ENCODE results near the gene RPL14. TPM values are rescaled to one million over a fixed set of nuclear protein-coding genes. Genes with fewer than 3 reads are reported as not detected.

Gene RPL14
- polyA plus RNA-seq: 1,600 TPM
- long read RNA-seq, donor 1, full-length matches to known transcripts: 586 of 835 reads
- long read RNA-seq, donor 1, partial matches to known transcripts: 237 of 835 reads
- long read RNA-seq, donor 1, other reads (novel, unspliced or antisense): 12 of 835 reads
- long read RNA-seq, donor 2, full-length matches to known transcripts: 1,168 of 1,573 reads
- long read RNA-seq, donor 2, partial matches to known transcripts: 400 of 1,573 reads
- long read RNA-seq, donor 2, other reads (novel, unspliced or antisense): 5 of 1,573 reads
- long read RNA-seq, donor 3: 0 reads
- long read RNA-seq, donor 4, full-length matches to known transcripts: 139 of 139 reads
- long read RNA-seq, donor 4, partial matches to known transcripts: 0 of 139 reads
- long read RNA-seq, donor 4, other reads (novel, unspliced or antisense): 0 of 139 reads
- long read RNA-seq, donor 5, full-length matches to known transcripts: 536 of 690 reads
- long read RNA-seq, donor 5, partial matches to known transcripts: 148 of 690 reads
- long read RNA-seq, donor 5, other reads (novel, unspliced or antisense): 6 of 690 reads
- long read RNA-seq, donor 6, full-length matches to known transcripts: 993 of 1,134 reads
- long read RNA-seq, donor 6, partial matches to known transcripts: 127 of 1,134 reads
- long read RNA-seq, donor 6, other reads (novel, unspliced or antisense): 14 of 1,134 reads
- long read RNA-seq, donor 7, full-length matches to known transcripts: 476 of 556 reads
- long read RNA-seq, donor 7, partial matches to known transcripts: 58 of 556 reads
- long read RNA-seq, donor 7, other reads (novel, unspliced or antisense): 22 of 556 reads
- long read RNA-seq, donor 8, full-length matches to known transcripts: 1,563 of 1,792 reads
- long read RNA-seq, donor 8, partial matches to known transcripts: 200 of 1,792 reads
- long read RNA-seq, donor 8, other reads (novel, unspliced or antisense): 29 of 1,792 reads
- long read RNA-seq, donor 9, full-length matches to known transcripts: 1,229 of 1,446 reads
- long read RNA-seq, donor 9, partial matches to known transcripts: 159 of 1,446 reads
- long read RNA-seq, donor 9, other reads (novel, unspliced or antisense): 58 of 1,446 reads
- long read RNA-seq, donor 10, full-length matches to known transcripts: 1,184 of 1,388 reads
- long read RNA-seq, donor 10, partial matches to known transcripts: 154 of 1,388 reads
- long read RNA-seq, donor 10, other reads (novel, unspliced or antisense): 50 of 1,388 reads
- long read RNA-seq, donor 11, full-length matches to known transcripts: 748 of 925 reads
- long read RNA-seq, donor 11, partial matches to known transcripts: 155 of 925 reads
- long read RNA-seq, donor 11, other reads (novel, unspliced or antisense): 22 of 925 reads

DNA sequence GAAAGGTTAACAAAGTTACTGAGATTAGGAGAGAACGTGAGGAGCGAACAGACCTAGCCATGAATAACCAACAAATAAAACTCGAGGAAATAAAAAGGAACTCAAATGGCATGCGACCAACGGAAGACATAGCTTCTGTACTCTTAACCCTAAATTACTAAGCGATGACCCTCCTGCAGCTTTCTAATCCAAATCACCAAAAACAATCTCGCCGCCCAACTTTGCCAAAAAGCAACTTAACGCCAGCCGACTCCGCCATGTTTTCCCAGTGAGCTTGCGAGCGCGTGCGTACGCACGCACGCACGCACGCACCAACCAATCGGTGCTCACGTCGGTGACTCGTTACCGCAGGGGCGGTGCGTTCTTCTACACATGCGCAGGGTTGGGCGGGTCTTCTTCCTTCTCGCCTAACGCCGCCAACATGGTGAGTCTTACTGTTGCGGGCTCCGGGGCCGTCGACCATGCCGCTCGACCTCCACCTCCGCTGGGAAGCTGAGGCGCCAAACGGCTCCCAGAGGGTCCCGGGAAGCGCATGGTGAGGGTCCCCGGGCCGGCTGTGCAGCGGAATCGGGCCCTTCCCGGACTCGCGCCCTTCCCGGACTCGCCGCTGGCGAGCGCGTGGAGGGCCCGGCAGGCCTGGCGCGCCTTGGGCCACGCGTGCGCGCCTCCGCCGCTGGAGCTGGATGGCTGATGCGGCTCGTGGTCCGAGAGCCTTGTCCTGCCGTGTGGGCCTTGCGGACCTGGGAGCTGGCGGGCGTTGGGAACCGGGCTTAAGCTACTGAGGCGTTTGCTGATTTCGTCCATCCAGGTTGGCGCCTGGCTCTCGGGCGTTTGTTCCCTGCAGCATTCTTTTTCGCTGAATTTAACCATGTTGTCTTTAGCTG lies at the start of gene RPL14:
Gene RPL14 (plus strand): TSS at position 400 of the 884 bp plus-strand sequence. CDS start 133 bp downstream, at position 533.
- Histone ChIP-seq H3K9me3 (ENCODE audit: control insufficient read depth, low read depth, low read length) (no peaks in the 10 kb centered on the region), H3K36me3 (ENCODE audit: control insufficient read depth, insufficient read depth, low read length) (peaks cover 33% of the 10 kb centered on the region), H3K27ac (ENCODE audit: low read length) (peak within 1 kb of the TSS; percentile 90), H3K4me3 (ENCODE audit: low read length) (peak within 1 kb of the TSS; percentile 95), H3K4me1 (ENCODE audit: control insufficient read depth, insufficient read depth, low read length) (peaks cover 13% of the 10 kb centered on the region), H3K27me3 (ENCODE audit: control insufficient read depth, insufficient read depth, low read length) (no peaks in the 10 kb centered on the region)
- DNase-seq: peak; percentile 98
- 4% methylated on average over 5 of the region's 79 CpGs for WGBS (ENCODE audit: insufficient coverage, low lambda C conversion rate)

DNA sequence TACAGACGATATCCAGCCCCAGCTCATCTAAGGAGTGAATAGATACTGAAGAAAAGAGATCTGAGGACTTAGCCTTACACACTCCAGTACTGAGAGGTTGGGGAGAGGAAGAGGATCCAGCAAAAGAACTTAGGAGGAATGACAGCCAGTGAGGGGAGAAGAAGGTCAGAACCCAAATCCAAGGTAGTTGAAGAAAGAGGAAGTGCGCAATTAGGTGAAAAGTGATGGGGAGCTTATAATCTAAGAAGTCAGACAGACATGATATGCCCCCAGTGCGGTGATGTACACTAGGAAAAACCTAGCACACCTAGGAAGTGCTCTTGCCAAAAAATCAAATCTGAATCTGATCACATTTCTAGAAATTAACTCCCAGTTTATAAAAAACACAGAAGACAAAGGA lies 49.5 kb upstream of the RPL14 start:
- Histone ChIP-seq H3K27ac (ENCODE audit: low read length) (no peak overlapping the region), H3K27me3 (ENCODE audit: control insufficient read depth, insufficient read depth, low read length) (no peaks in the 10 kb centered on the region), H3K4me1 (ENCODE audit: control insufficient read depth, insufficient read depth, low read length) (no peaks in the 10 kb centered on the region), H3K36me3 (ENCODE audit: control insufficient read depth, insufficient read depth, low read length) (no peaks in the 10 kb centered on the region), H3K9me3 (ENCODE audit: control insufficient read depth, low read depth, low read length) (no peaks in the 10 kb centered on the region), H3K4me3 (ENCODE audit: low read length) (no peak overlapping the region)
- DNase-seq: no peak
- WGBS (ENCODE audit: insufficient coverage, low lambda C conversion rate): 75% methylated on average over 1 of the region's 3 CpGs

DNA sequence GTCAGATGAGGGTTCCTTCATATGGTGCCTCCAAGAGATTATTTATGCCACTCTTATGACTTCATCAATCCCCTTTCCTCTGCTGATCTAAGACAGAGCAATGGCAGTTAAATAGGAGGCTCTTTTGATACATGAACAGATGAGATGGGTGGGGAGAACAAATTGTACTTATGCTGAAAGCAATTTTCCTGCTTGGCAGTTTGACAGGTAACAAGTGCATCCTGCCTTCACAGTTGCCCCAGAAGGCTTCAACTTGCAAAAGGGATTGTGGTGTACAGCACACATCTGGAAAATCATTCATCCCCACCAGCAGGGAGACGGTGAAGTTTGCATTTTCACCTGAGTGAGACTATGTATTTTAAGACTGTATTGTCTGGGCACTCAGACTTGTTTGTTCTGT lies 42.9 kb upstream of the RPL14 start:
- peaks cover 2% of the 10 kb centered on the region for H3K27me3 ChIP-seq (ENCODE audit: control insufficient read depth, insufficient read depth, low read length)
- no CpG with 5 or more reads among the region's 1 CpG for WGBS (ENCODE audit: insufficient coverage, low lambda C conversion rate)
- DNase-seq: no peak
- H3K9me3 ChIP-seq (ENCODE audit: control insufficient read depth, low read depth, low read length): no peaks in the 10 kb centered on the region
- no peak overlapping the region for H3K27ac ChIP-seq (ENCODE audit: low read length)
- H3K4me3 ChIP-seq (ENCODE audit: low read length): no peak overlapping the region
- H3K4me1 ChIP-seq (ENCODE audit: control insufficient read depth, insufficient read depth, low read length): no peaks in the 10 kb centered on the region
- no peaks in the 10 kb centered on the region for H3K36me3 ChIP-seq (ENCODE audit: control insufficient read depth, insufficient read depth, low read length)

DNA sequence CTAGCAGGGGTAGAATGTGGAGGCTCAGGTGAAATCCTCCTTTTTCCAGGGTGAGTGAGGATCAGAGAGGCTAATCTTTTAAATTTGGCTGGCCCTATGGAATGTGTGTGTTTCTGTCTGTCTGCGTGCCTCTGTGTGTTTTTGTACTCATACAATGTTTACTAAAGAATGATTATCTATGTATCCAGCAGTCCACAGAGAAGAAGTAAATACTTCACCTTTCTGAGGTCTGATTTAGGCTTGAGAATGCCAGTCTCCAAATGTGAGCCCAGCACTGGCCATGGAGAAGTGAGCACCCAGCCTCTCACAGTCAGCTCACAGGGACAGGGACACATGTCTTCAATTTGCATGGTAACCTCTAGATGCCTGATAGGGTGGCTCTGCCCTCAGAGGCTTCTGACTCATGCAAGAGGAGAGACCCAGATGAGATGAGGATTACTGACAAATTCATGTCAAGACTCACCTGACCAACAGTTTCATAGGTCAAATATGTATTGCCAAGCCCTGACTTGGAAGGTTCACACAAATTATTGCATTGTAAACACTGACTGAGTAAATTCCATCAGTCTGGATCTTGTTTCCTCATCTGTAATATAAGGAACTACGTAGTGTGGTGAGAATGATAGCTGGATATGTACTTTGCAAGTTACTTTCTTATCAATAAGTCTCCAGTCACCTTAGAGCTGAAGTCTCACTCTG lies 39.1 kb upstream of the RPL14 start:
- no peaks in the 10 kb centered on the region for H3K36me3 ChIP-seq (ENCODE audit: control insufficient read depth, insufficient read depth, low read length)
- H3K27ac ChIP-seq (ENCODE audit: low read length): no peak overlapping the region
- peak; percentile 64 to 79 for DNase-seq
- H3K27me3 ChIP-seq (ENCODE audit: control insufficient read depth, insufficient read depth, low read length): peaks cover 2% of the 10 kb centered on the region
- 20% methylated on average over 1 of the region's 2 CpGs for WGBS (ENCODE audit: insufficient coverage, low lambda C conversion rate)
- H3K9me3 ChIP-seq (ENCODE audit: control insufficient read depth, low read depth, low read length): no peaks in the 10 kb centered on the region
- H3K4me1 ChIP-seq (ENCODE audit: control insufficient read depth, insufficient read depth, low read length): no peaks in the 10 kb centered on the region
- no peak overlapping the region for H3K4me3 ChIP-seq (ENCODE audit: low read length)

DNA sequence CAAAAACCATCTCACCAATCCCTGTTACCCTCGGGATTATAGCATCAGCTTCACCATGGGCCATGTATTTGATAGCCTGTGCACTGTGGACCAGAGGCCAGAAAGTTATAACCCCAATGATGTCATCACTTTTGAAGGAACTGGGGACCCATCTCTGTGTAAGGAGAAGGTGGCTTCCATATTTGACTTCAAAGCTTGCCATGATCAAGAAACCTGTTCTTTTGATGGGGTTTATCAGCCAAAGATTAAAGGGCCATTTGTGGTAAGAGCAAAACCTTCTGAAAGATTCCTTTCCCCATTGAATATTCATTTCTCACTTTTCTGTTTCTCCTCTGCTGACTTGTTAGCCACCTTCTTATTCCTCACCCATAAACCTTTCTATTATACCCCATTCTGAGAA lies 34.3 kb upstream of the RPL14 start:
- Histone ChIP-seq H3K4me1 (ENCODE audit: control insufficient read depth, insufficient read depth, low read length) (no peaks in the 10 kb centered on the region), H3K27ac (ENCODE audit: low read length) (no peak overlapping the region), H3K36me3 (ENCODE audit: control insufficient read depth, insufficient read depth, low read length) (no peaks in the 10 kb centered on the region), H3K9me3 (ENCODE audit: control insufficient read depth, low read depth, low read length) (no peaks in the 10 kb centered on the region), H3K4me3 (ENCODE audit: low read length) (no peak overlapping the region), H3K27me3 (ENCODE audit: control insufficient read depth, insufficient read depth, low read length) (no peaks in the 10 kb centered on the region)
- DNase-seq: no peak
- WGBS (ENCODE audit: insufficient coverage, low lambda C conversion rate): no CpG with 5 or more reads among the region's 1 CpG

DNA sequence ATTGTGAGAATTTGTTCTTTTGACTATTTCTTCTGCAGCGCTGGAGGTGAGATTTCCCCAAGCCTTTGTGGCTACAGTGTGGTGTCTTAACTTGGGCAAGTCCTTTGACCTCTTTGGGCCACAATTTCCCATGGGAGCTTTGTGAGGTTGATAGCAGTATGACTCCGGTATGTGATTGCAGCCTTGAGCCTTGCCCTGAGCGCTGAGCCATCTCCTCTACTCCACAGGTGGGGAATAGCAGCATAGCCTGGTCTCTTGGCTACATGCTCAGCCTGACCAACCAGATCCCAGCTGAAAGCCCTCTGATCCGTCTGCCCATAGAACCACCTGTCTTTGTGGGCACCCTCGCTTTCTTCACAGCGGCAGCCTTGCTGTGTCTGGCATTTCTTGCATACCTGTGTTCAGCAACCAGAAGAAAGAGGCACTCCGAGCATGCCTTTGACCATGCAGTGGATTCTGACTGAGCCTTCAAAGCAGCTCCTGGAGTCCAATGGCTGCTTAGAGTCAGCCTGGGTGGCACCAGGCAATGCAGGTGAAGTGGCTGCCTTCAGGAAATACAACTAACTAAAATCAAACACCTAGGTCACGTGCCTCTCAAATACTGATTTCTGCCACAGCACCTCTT lies 30.0 kb upstream of the RPL14 start:
- H3K4me1 ChIP-seq (ENCODE audit: control insufficient read depth, insufficient read depth, low read length): no peaks in the 10 kb centered on the region
- no CpG with 5 or more reads among the region's 8 CpGs for WGBS (ENCODE audit: insufficient coverage, low lambda C conversion rate)
- no peak overlapping the region for H3K27ac ChIP-seq (ENCODE audit: low read length)
- H3K9me3 ChIP-seq (ENCODE audit: control insufficient read depth, low read depth, low read length): no peaks in the 10 kb centered on the region
- no peaks in the 10 kb centered on the region for H3K36me3 ChIP-seq (ENCODE audit: control insufficient read depth, insufficient read depth, low read length)
- no peaks in the 10 kb centered on the region for H3K27me3 ChIP-seq (ENCODE audit: control insufficient read depth, insufficient read depth, low read length)
- DNase-seq: no peak
- H3K4me3 ChIP-seq (ENCODE audit: low read length): no peak overlapping the region

DNA sequence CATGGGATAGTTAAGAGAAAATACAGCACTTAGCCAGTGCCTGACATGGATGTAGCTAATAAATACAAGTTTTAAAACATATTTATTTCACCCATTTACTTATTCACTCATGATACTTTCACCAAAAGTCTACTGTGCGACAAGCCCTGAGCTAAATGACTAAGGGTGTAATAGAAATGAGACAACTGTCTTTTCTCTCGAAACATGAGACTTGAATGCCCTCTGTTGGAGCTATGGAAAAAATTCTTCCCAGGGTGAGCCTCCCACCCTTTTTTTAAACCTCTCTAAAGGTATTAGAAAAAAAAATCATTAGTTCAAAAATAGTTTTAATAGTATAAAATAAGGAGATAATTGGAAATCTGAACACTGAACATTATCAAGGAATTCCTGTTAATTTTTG lies 24.3 kb upstream of the RPL14 start:
- H3K9me3 ChIP-seq (ENCODE audit: control insufficient read depth, low read depth, low read length): no peaks in the 10 kb centered on the region
- H3K27ac ChIP-seq (ENCODE audit: low read length): no peak overlapping the region
- no peaks in the 10 kb centered on the region for H3K4me1 ChIP-seq (ENCODE audit: control insufficient read depth, insufficient read depth, low read length)
- H3K4me3 ChIP-seq (ENCODE audit: low read length): no peak overlapping the region
- DNase-seq: no peak
- no peaks in the 10 kb centered on the region for H3K36me3 ChIP-seq (ENCODE audit: control insufficient read depth, insufficient read depth, low read length)
- no CpG with 5 or more reads among the region's 2 CpGs for WGBS (ENCODE audit: insufficient coverage, low lambda C conversion rate)
- no peaks in the 10 kb centered on the region for H3K27me3 ChIP-seq (ENCODE audit: control insufficient read depth, insufficient read depth, low read length)

DNA sequence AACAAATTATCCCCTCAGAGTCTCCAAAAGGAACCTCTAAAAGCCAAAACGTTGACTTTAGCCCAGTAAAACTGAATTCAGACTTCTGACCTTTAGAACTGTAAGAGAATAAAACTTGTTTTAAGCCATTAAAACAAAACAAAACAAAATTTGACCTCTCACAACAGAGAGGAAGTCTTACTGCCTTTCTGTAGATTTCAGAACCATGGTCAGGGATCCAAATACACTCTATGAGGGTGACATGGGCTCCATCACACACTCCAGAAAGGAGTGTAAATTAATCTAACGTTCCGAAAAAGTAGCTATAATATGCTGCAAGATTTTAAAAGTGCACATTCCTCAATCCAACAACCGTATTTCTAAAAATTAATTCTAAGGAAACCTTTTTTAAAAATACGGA lies 19.2 kb upstream of the RPL14 start:
- DNase-seq: no peak
- no peaks in the 10 kb centered on the region for H3K4me1 ChIP-seq (ENCODE audit: control insufficient read depth, insufficient read depth, low read length)
- no peaks in the 10 kb centered on the region for H3K9me3 ChIP-seq (ENCODE audit: control insufficient read depth, low read depth, low read length)
- no peaks in the 10 kb centered on the region for H3K27me3 ChIP-seq (ENCODE audit: control insufficient read depth, insufficient read depth, low read length)
- H3K4me3 ChIP-seq (ENCODE audit: low read length): no peak overlapping the region
- no peak overlapping the region for H3K27ac ChIP-seq (ENCODE audit: low read length)
- H3K36me3 ChIP-seq (ENCODE audit: control insufficient read depth, insufficient read depth, low read length): no peaks in the 10 kb centered on the region
- WGBS (ENCODE audit: insufficient coverage, low lambda C conversion rate): 40% methylated on average over 1 of the region's 5 CpGs

DNA sequence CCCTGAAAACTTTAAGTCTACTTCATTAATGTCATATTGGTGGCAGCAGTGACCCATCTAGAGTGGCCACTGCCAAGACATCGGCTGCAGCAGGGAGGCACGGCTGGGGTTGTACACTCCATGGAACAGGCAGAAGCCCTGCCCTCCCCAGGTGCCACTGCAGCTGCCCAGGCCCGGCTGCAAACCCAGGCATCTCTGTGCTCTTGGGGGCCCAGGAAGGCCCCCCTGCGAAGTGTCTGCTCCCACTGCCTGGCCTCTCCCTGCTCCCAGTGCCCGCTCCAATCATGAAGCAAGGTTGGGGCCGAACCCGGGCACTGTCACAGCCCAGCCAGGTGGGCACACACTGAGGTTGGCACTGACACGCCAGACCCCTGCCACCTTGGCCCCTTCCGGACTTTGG lies 12.1 kb upstream of the RPL14 start:
- WGBS (ENCODE audit: insufficient coverage, low lambda C conversion rate): no CpG with 5 or more reads among the region's 9 CpGs
- Histone ChIP-seq H3K4me3 (ENCODE audit: low read length) (no peak overlapping the region), H3K27ac (ENCODE audit: low read length) (no peak overlapping the region), H3K36me3 (ENCODE audit: control insufficient read depth, insufficient read depth, low read length) (peaks cover 6% of the 10 kb centered on the region), H3K27me3 (ENCODE audit: control insufficient read depth, insufficient read depth, low read length) (no peaks in the 10 kb centered on the region), H3K4me1 (ENCODE audit: control insufficient read depth, insufficient read depth, low read length) (no peaks in the 10 kb centered on the region), H3K9me3 (ENCODE audit: control insufficient read depth, low read depth, low read length) (no peaks in the 10 kb centered on the region)
- no peak for DNase-seq

Measured in large intestine (tissue), 12 donors.